ENCODE results near the gene TCAIM. TPM values are rescaled to one million over a fixed set of nuclear protein-coding genes. Genes with fewer than 3 reads are reported as not detected.

Gene TCAIM
- total and polyA plus RNA-seq, 11 donors = 17.0 to 45.0 (median 31.4) TPM

GRCh38 chr3:44444437-44444836 lies 105.9 kb downstream of the TCAIM start:
- peaks cover 4 to 65% (median 55%) of the 10 kb centered on the region in 9 donors for H3K36me3 ChIP-seq
- 87 to 100% (median 97%) methylated on average over 1 to 2 of the region's 2 CpGs for WGBS, 4 donors

DNA sequence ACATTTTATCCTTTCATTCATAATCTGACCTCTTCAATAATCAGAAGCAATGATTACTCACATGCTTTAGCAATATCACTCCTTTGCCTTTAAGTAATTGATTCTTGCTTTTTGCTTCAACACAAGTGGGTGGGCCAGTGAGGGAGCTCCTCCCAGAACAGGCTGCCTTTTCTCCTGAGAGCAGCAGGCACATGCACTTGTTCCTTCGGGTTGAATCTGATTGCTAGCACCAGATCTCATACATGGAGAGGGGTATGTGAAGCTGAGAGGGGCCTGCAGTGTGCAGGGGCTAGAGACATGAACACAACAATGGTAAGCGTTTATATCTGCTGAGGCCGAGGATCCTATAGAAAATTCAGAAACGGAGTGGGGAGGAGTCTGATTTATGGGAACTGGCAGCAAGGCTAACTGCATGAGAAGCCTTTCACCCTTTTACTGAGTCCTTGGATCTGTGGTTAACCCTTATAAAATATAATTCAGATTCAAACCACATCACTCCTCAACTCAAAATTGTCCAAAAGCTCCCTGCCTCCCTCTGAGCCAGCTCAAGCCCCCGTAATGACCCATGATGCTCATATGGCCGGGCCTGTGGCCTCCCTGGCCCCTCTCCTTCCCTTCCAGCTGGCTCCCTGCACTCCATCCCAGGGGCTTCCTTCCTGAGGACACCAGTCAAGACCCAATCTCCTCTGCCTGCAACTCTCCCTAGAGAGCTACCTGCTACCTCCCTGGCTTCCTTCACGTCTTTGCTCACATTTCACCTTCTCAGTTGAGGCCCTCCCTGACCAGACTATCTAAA lies 106.5 kb downstream of the TCAIM start:
- 93 to 96% (median 94%) methylated on average over 7 of the region's 7 CpGs for WGBS, 4 donors
- DNase-seq (no peak), ATAC-seq (no peak)
- no peak overlapping the region for H3K27ac ChIP-seq
- peaks cover 0 to 15% (median 11%) of the 10 kb centered on the region in 12 donors for H3K4me1 ChIP-seq
- intact Hi-C loops (cut with DNase I) = loop anchor here in 5 of 10 donors (5.0 to 10.0 kb wide), 2 partner anchors 108 to 110 kb away; partner anchors contain the start of gene TCAIM (in 5 of the 5)
- H3K27me3 ChIP-seq = no peaks in the 10 kb centered on the region
- H3K4me3 ChIP-seq = no peak overlapping the region
- H3K36me3 ChIP-seq = peaks cover 4 to 72% (median 62%) of the 10 kb centered on the region in 9 donors
- peaks cover 0 to 4% (median 0%) of the 10 kb centered on the region in 12 donors for H3K9me3 ChIP-seq
- TF ChIP-seq POLR2A (IDR thresholded peaks at IDR 0.05) = no peak
- TF ChIP-seq, protein P1, sequence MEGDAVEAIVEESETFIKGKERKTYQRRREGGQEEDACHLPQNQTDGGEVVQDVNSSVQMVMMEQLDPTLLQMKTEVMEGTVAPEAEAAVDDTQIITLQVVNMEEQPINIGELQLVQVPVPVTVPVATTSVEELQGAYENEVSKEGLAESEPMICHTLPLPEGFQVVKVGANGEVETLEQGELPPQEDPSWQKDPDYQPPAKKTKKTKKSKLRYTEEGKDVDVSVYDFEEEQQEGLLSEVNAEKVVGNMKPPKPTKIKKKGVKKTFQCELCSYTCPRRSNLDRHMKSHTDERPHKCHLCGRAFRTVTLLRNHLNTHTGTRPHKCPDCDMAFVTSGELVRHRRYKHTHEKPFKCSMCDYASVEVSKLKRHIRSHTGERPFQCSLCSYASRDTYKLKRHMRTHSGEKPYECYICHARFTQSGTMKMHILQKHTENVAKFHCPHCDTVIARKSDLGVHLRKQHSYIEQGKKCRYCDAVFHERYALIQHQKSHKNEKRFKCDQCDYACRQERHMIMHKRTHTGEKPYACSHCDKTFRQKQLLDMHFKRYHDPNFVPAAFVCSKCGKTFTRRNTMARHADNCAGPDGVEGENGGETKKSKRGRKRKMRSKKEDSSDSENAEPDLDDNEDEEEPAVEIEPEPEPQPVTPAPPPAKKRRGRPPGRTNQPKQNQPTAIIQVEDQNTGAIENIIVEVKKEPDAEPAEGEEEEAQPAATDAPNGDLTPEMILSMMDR (IDR thresholded peaks at IDR 0.05) = no peak

More at GRCh38 chr3:44444437-44444836, 105.9 kb downstream of the TCAIM start:
- H3K27me3 ChIP-seq = no peaks in the 10 kb centered on the region
- no peak for ATAC-seq
- TF ChIP-seq POLR2A (IDR thresholded peaks at IDR 0.05) = no peak
- TF ChIP-seq, protein P1 (IDR thresholded peaks at IDR 0.05) = no peak
- peaks cover 0 to 4% (median 0%) of the 10 kb centered on the region in 12 donors for H3K9me3 ChIP-seq
- intact Hi-C loops (cut with DNase I) = loop anchor here in 5 of 10 donors (5.0 to 10.0 kb wide), 2 partner anchors 107 to 110 kb away; partner anchors contain the start of gene TCAIM (in 5 of the 5)
- H3K4me1 ChIP-seq = peaks cover 0 to 21% (median 17%) of the 10 kb centered on the region in 12 donors
- H3K27ac ChIP-seq = no peak overlapping the region
- no peak overlapping the region for H3K4me3 ChIP-seq
- no peak for DNase-seq

GRCh38 chr3:44445786-44446185 lies 107.2 kb downstream of the TCAIM start:
- Histone ChIP-seq H3K27me3 (no peaks in the 10 kb centered on the region), H3K9me3 (peaks cover 0 to 4% (median 0%) of the 10 kb centered on the region in 12 donors), H3K4me3 (no peak overlapping the region), H3K27ac (no peak overlapping the region), H3K4me1 (peaks cover 0 to 8% (median 5%) of the 10 kb centered on the region in 12 donors), H3K36me3 (peaks cover 4 to 78% (median 69%) of the 10 kb centered on the region in 9 donors)
- intact Hi-C loops (cut with DNase I) = loop anchor here in 3 of 10 donors (10.0 kb wide), 1 partner anchor 111 kb away; the partner anchor contains the start of gene TCAIM (in 3 of the 3)
- TF ChIP-seq, protein P1 (IDR thresholded peaks at IDR 0.05) = no peak
- no peak for TF ChIP-seq POLR2A (IDR thresholded peaks at IDR 0.05)
- ATAC-seq (no peak), DNase-seq (no peak)
- WGBS, 4 donors = 99 to 100% (median 100%) methylated on average over 5 of the region's 5 CpGs

- WGBS, 4 donors = 94 to 96% (median 95%) methylated on average over 5 of the region's 5 CpGs
- Histone ChIP-seq H3K36me3 (peaks cover 4 to 90% (median 79%) of the 10 kb centered on the region in 9 donors), H3K27ac (no peak overlapping the region), H3K4me3 (no peak overlapping the region), H3K9me3 (peaks cover 0 to 4% (median 0%) of the 10 kb centered on the region in 12 donors), H3K4me1 (no peaks in the 10 kb centered on the region), H3K27me3 (no peaks in the 10 kb centered on the region)
- ATAC-seq (no peak), DNase-seq (no peak)
- TF ChIP-seq POLR2A (IDR thresholded peaks at IDR 0.05) = no peak
- TF ChIP-seq, protein P1 (IDR thresholded peaks at IDR 0.05) = no peak
- intact Hi-C loops (cut with DNase I) = loop anchor here in 3 of 10 donors (10.0 kb wide), 1 partner anchor 112 kb away; the partner anchor contains the start of gene TCAIM (in 3 of the 3)
Observed at GRCh38 chr3:44446929-44447328, 108.4 kb downstream of the TCAIM start.
